ENCODE measurements around the gene DNLZ. TPM values are rescaled to one million over a fixed set of nuclear protein-coding genes. Genes with fewer than 3 reads are reported as not detected.

DNLZ gene
- total and polyA plus RNA-seq, 10 of the 15 experiments (the other 5 are each of a cell fraction or from before 2014, with no cell fraction given), result 0.66 to 29.7 (median 14.7) TPM; not detected in 1

- TF ChIP-seq BMI1 (IDR thresholded peaks at IDR 0.05; ENCODE audit: borderline replicate concordance) (no peak), HDGF (IDR thresholded peaks at IDR 0.05) (no peak), EGR1 (IDR thresholded peaks at IDR 0.05; ENCODE audit: borderline replicate concordance in 1 of 2, low read depth in 2 of 2, low read length in 2 of 2) (no peak), MAX (IDR thresholded peaks at IDR 0.05; ENCODE audit: low read depth, low read length) (no peak), CHD1 (IDR thresholded peaks at IDR 0.05; ENCODE audit: low read depth, low read length) (no peak), TAF1 (IDR thresholded peaks at IDR 0.05; ENCODE audit: borderline replicate concordance, low read depth, low read length) (no peak), NFXL1 (IDR thresholded peaks at IDR 0.05; ENCODE audit: borderline replicate concordance) (no peak), CREB1 (IDR thresholded peaks at IDR 0.05; ENCODE audit: low read depth) (no peak), NRF1 (conservative IDR thresholded peaks at IDR 0.05; ENCODE audit: low read depth, low read length) (no peak), ZBED1 (IDR thresholded peaks at IDR 0.05; ENCODE audit: borderline replicate concordance) (no peak), ZNF24 (IDR thresholded peaks at IDR 0.05) (no peak)
- FAIRE-seq (no peak), DNase-seq (ENCODE audit: low read depth, low spot score) (no peak), ATAC-seq (no peak)
- RAD21 ChIA-PET (ENCODE audit: unreplicated experiment), result no interaction called here
- Histone ChIP-seq H3K36me3 (ENCODE audit: control insufficient read depth in 2 of 2, insufficient read depth in 2 of 2, low read length in 1 of 2) (no peaks in the 10 kb centered on the region), H2AFZ (ENCODE audit: control insufficient read depth, low read depth, low read length) (no peak overlapping the region), H3K27me3 (replicated peaks in 1 of 2; ENCODE audit: control insufficient read depth in 2 of 2, insufficient read depth in 2 of 2, low read length in 1 of 2) (peaks cover 7 to 8% of the 10 kb centered on the region in 2 experiments; a peak in 3 of 4 replicates), H3K4me1 (ENCODE audit: control insufficient read depth, insufficient read depth, low read length) (no peaks in the 10 kb centered on the region), H3K9me3 (replicated peaks; ENCODE audit: control insufficient read depth, insufficient read depth, low read length) (no peaks in the 10 kb centered on the region), H3K9ac (ENCODE audit: control insufficient read depth, insufficient read depth, low read length) (no peak overlapping the region), H4K20me1 (ENCODE audit: control insufficient read depth, insufficient read depth) (no peaks in the 10 kb centered on the region), H3K79me2 (ENCODE audit: control insufficient read depth, insufficient read depth, low read length) (no peaks in the 10 kb centered on the region), H3K4me3 (no peak overlapping the region), H3K27ac (ENCODE audit: control insufficient read depth, insufficient read depth) (no peak overlapping the region), H3K4me2 (ENCODE audit: control insufficient read depth, insufficient read depth) (no peak overlapping the region)
- BruUV-seq (replicated peaks), result no TSS peak
- in situ Hi-C loops (cut with MboI) (no loop called here), intact Hi-C loops (cut with micrococcal nuclease; ENCODE audit: unreplicated experiment) (no loop called here)
- SMC1A ChIA-PET (ENCODE audit: uncharacterized antibody, unreplicated experiment), result no interaction called here
- CTCF ChIA-PET, result no interaction called here
- whole genome bisulfite sequencing (ENCODE audit: insufficient coverage, insufficient replicate concordance, low lambda C conversion rate, missing lambda C conversion rate), result 30% methylated on average over 16 of the region's 19 CpGs
- POLR2A ChIA-PET, result interaction anchor here (0.6 kb wide), 1 partner anchor 10 kb away, joined by 4 read pairs; no protein-coding TSS in a partner anchor
These were observed 34.3 kb downstream of the DNLZ start for GRCh38 chr9:136329211-136329627.

Data from GM12878 (cell line).